SK-N-MC (cell line): ENCODE measurements around the gene APOBEC3C.

Experiments
- EZH2 ChIP-seq: fragments of 200-600 bp; sonication (generic); IDR thresholded peaks from one replicate; pipeline ENCODE4 v1.6.1; 2017; ENCODE audit warnings: antibody characterized with exemption
- FOXP2 ChIP-seq: optimal IDR thresholded peaks from 2 replicates; pipeline ENCODE3; 2011; ENCODE audit warnings: mild to moderate bottlenecking, moderate library complexity; ENCODE audit not compliant: insufficient read depth; ENCODE audit errors: extremely low read length, control extremely low read depth
- POLR2AphosphoS5 ChIP-seq: IDR thresholded peaks from 2 replicates; pipeline ENCODE4 v1.6.1; 2012; ENCODE audit warnings: mild to moderate bottlenecking, low read depth, low read length, borderline replicate concordance

DNA sequence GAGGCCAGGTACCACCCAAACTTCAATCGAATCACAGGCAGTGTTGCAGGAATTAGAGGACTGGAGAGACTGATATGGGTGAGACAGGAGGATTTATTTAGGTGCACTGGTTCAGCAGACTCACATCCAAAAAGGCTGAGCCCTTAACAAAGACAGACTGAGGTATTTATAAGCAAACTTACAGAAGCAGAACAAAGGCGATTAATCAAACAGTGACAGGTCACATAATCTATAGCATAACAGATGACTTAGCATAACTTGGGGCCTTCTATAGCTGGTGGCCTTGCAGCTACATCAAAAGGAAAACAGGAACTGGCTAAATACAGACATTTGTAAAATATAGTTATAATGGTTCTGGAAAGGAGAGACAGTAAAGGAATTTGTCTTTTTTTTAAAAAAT lies 29.8 kb upstream of the APOBEC3C start:
- TF ChIP-seq POLR2AphosphoS5, result no peak
- no peak for TF ChIP-seq EZH2
- TF ChIP-seq FOXP2, result no peak
